Activated effector memory CD4-positive, alpha-beta T cell treated with anti-CD3 and anti-CD28 coated beads, Interleukin-2, amount 50 U/mL, for 16 hours (primary cell): ENCODE results near the gene RBMXL3.
"Not testable (repeated sequence)": the region's sequence is repeated elsewhere in the genome, so short reads cannot be mapped to it uniquely, and the experiment has no call there.

Source experiments
- DNase-seq: peaks from one replicate; pipeline ENCODE4 v3.0.0-alpha.2; 2020

Gene RBMXL3

GRCh38 chrX:115189110-115189509 lies at the start of gene RBMXL3:
Gene RBMXL3 (plus strand): TSS chrX:115189410. CDS start chrX:115189442, 32 bp downstream.
- DNase-seq: no peak

- DNase-seq: no peak
Measured at GRCh38 chrX:115142057-115142456, 47.2 kb upstream of the RBMXL3 start.

- no peak for DNase-seq
Measured at GRCh38 chrX:115147220-115147619, 42.0 kb upstream of the RBMXL3 start.

GRCh38 chrX:115173181-115173580 lies 16.0 kb upstream of the RBMXL3 start:
- no peak for DNase-seq

GRCh38 chrX:115174548-115174947 lies 14.7 kb upstream of the RBMXL3 start:
- no peak for DNase-seq

GRCh38 chrX:115177932-115178331 lies 11.3 kb upstream of the RBMXL3 start:
- DNase-seq: no peak

GRCh38 chrX:115178473-115178872 lies 10.7 kb upstream of the RBMXL3 start:
- no peak for DNase-seq

GRCh38 chrX:115183980-115184379 lies 5.2 kb upstream of the RBMXL3 start:
- no peak for DNase-seq

GRCh38 chrX:115189646-115190635 lies 731 bp downstream of the RBMXL3 start:
- DNase-seq: no peak

- no peak for DNase-seq
Measured at GRCh38 chrX:115190636-115191489, 1.7 kb downstream of the RBMXL3 start.

GRCh38 chrX:115191490-115192243 lies 2.5 kb downstream of the RBMXL3 start:
- no peak for DNase-seq

GRCh38 chrX:115192244-115192700 lies 3.1 kb downstream of the RBMXL3 start:
- no peak for DNase-seq

GRCh38 chrX:115204040-115204439 lies 14.8 kb downstream of the RBMXL3 start:
- DNase-seq: no peak

GRCh38 chrX:115209547-115209946 lies 20.3 kb downstream of the RBMXL3 start:
- not testable (repeated sequence) for DNase-seq

- no peak for DNase-seq
Measured at GRCh38 chrX:115214151-115214550, 24.9 kb downstream of the RBMXL3 start.

- DNase-seq: no peak
Measured at GRCh38 chrX:115214605-115215004, 25.4 kb downstream of the RBMXL3 start.

GRCh38 chrX:115217346-115217745 lies 28.1 kb downstream of the RBMXL3 start:
- DNase-seq: not testable (repeated sequence)

- no peak for DNase-seq
Measured at GRCh38 chrX:115226929-115227328, 37.7 kb downstream of the RBMXL3 start.

GRCh38 chrX:115229337-115230003 lies 40.3 kb downstream of the RBMXL3 start:
- no peak for DNase-seq

GRCh38 chrX:115232933-115233496 lies 43.8 kb downstream of the RBMXL3 start:
- DNase-seq: no peak
